GM23338 (cell line): Measurements from ENCODE around the gene OXER1. TPM values are rescaled to one million over a fixed set of nuclear protein-coding genes. Genes with fewer than 3 reads are reported as not detected.

Experiments used
- ATAC-seq: fragments of 200-7000 bp; cut with Tn5 transposase; 3 replicates; pipeline ENCODE4 v1.9.1; 2020
- DNase-seq: peaks from one replicate; pipeline ENCODE4 v3.0.0-alpha.2; 2015; ENCODE audit warnings: low spot score
- H2AFZ ChIP-seq: fragments of 200-600 bp; sonication (generic); 2 replicates; pipeline ENCODE4 v1.8.0; 2016; ENCODE audit warnings: antibody characterized with exemption, mild to moderate bottlenecking, moderate library complexity
- H3F3A ChIP-seq: fragments of 200-600 bp; sonication (generic); replicated peaks from 2 replicates; pipeline ENCODE4 v1.8.0; 2017; ENCODE audit warnings: antibody characterized with exemption, mixed run types, low read depth
- H3K27ac ChIP-seq: fragments of 200-600 bp; sonication (generic); 2 replicates; pipeline ENCODE4 v1.6.1; 2016; ENCODE audit warnings: low read depth
- H3K27me3 ChIP-seq: fragments of 200-600 bp; sonication (generic); 2 replicates; pipeline ENCODE4 v1.8.0; 2016; ENCODE audit warnings: mild to moderate bottlenecking, mixed run types, moderate library complexity; ENCODE audit not compliant: insufficient read depth
- H3K36me3 ChIP-seq: fragments of 200-600 bp; sonication (generic); 2 replicates; pipeline ENCODE4 v1.8.0; 2016; ENCODE audit warnings: mild to moderate bottlenecking; ENCODE audit not compliant: insufficient read depth
- H3K4me1 ChIP-seq: fragments of 200-600 bp; sonication (generic); 2 replicates; pipeline ENCODE4 v1.8.0; 2016; ENCODE audit warnings: mild to moderate bottlenecking, moderate library complexity; ENCODE audit not compliant: insufficient read depth
- H3K4me2 ChIP-seq: fragments of 200-600 bp; sonication (generic); 2 replicates; pipeline ENCODE4 v1.7.1; 2017; ENCODE audit warnings: mixed run types
- H3K4me3 ChIP-seq: fragments of 200-600 bp; sonication (generic); 2 replicates; pipeline ENCODE4 v1.6.1; 2016; ENCODE audit warnings: mixed run types
- H3K79me2 ChIP-seq: fragments of 200-600 bp; sonication (generic); replicated peaks from 2 replicates; pipeline ENCODE4 v1.8.0; 2017; ENCODE audit warnings: mild to moderate bottlenecking; ENCODE audit not compliant: insufficient read depth
- H3K9me2 ChIP-seq: fragments of 200-600 bp; sonication (generic); 2 replicates; pipeline ENCODE4 v1.8.0; 2017; ENCODE audit not compliant: insufficient read depth
- H4K20me1 ChIP-seq: fragments of 200-600 bp; sonication (generic); replicated peaks from 2 replicates; pipeline ENCODE4 v1.8.0; 2017; ENCODE audit warnings: mild to moderate bottlenecking; ENCODE audit not compliant: insufficient read depth
- H3K27ac Mint-ChIP-seq: 2 replicates; pipeline ENCODE4 v1.8.0; 2020; ENCODE audit warnings: inconsistent platforms, mild to moderate bottlenecking, moderate library complexity, mixed read lengths
- H3K27me3 Mint-ChIP-seq: 3 replicates; pipeline ENCODE4 v1.8.0; 2022; ENCODE audit warnings: low read depth, mild to moderate bottlenecking, moderate library complexity, mixed read lengths, inconsistent platforms; ENCODE audit not compliant: insufficient read depth, poor library complexity
- H3K36me3 Mint-ChIP-seq: 3 replicates; pipeline ENCODE4 v1.8.0; 2021; ENCODE audit warnings: low read depth, mild to moderate bottlenecking, inconsistent platforms, moderate library complexity, mixed read lengths
- H3K4me1 Mint-ChIP-seq: 3 replicates; pipeline ENCODE4 v1.8.0; 2020; ENCODE audit warnings: mild to moderate bottlenecking, inconsistent platforms, mixed read lengths
- H3K4me3 Mint-ChIP-seq: 3 replicates; pipeline ENCODE4 v1.8.0; 2021; ENCODE audit warnings: moderate library complexity, mild to moderate bottlenecking, inconsistent platforms, mixed read lengths
- H3K9me3 Mint-ChIP-seq: 3 replicates; pipeline ENCODE4 v1.8.0; 2020; ENCODE audit warnings: moderate library complexity, mild to moderate bottlenecking, inconsistent platforms, mixed read lengths
- CREB1 ChIP-seq: fragments of 250-450 bp; sonication (Bioruptor Pico); IDR thresholded peaks from 2 replicates; pipeline ENCODE4 v1.5.0; 2020; ENCODE audit warnings: low read depth, mild to moderate bottlenecking, moderate library complexity
- CTCF ChIP-seq, 2 experiments: fragments of 200-600 bp in 1 of 2; sonication (generic) in 1 of 2; conservative IDR thresholded peaks; 2 replicates each; pipeline versions ENCODE4 v1.5.1 to v1.6.1; 2016 to 2017; ENCODE audit warnings: antibody characterized with exemption in 2 of 2, low read depth in 2 of 2, mild to moderate bottlenecking in 2 of 2, moderate library complexity in 1 of 2
- ETS1 ChIP-seq: IDR thresholded peaks from 2 replicates; pipeline ENCODE4 v1.6.1; 2016; ENCODE audit warnings: antibody characterized with exemption
- EZH2 ChIP-seq: fragments of 200-600 bp; sonication (generic); IDR thresholded peaks from one replicate; pipeline ENCODE4 v1.8.0; 2017; ENCODE audit warnings: antibody characterized with exemption, mild to moderate bottlenecking, low read depth; ENCODE audit not compliant: unreplicated experiment
- EZH2phosphoT487 ChIP-seq: fragments of 200-600 bp; sonication (generic); IDR thresholded peaks from one replicate; pipeline ENCODE4 v1.8.1; 2018; ENCODE audit warnings: antibody characterized with exemption; ENCODE audit not compliant: unreplicated experiment
- JUNB ChIP-seq: IDR thresholded peaks from one replicate; pipeline ENCODE4 v1.6.1; 2016; ENCODE audit warnings: antibody characterized with exemption; ENCODE audit not compliant: unreplicated experiment
- NANOG ChIP-seq: IDR thresholded peaks from 2 replicates; pipeline ENCODE4 v1.6.1; 2016; ENCODE audit warnings: antibody characterized with exemption, borderline replicate concordance
- POLR2AphosphoS5 ChIP-seq: IDR thresholded peaks from 2 replicates; pipeline ENCODE4 v1.6.1; 2016; ENCODE audit warnings: antibody characterized with exemption, low read depth
- REST ChIP-seq: IDR thresholded peaks from one replicate; pipeline ENCODE4 v1.6.1; 2018; ENCODE audit warnings: antibody characterized with exemption; ENCODE audit not compliant: unreplicated experiment
- STAT1 ChIP-seq: IDR thresholded peaks from one replicate; pipeline ENCODE4 v1.6.1; 2016; ENCODE audit warnings: antibody characterized with exemption; ENCODE audit not compliant: unreplicated experiment
- ZNF114 ChIP-seq: fragments of 250-450 bp; sonication (Bioruptor Pico); IDR thresholded peaks from 2 replicates; pipeline ENCODE4 v1.5.0; 2020; ENCODE audit warnings: mild to moderate bottlenecking, moderate library complexity
- ZNF331 ChIP-seq: fragments of 250-450 bp; sonication (Bioruptor Pico); IDR thresholded peaks from 2 replicates; pipeline ENCODE4 v1.5.0; 2020; ENCODE audit warnings: low read depth, mild to moderate bottlenecking, moderate library complexity
- ZNF462 ChIP-seq: fragments of 250-450 bp; sonication (Bioruptor Pico); IDR thresholded peaks from 2 replicates; pipeline ENCODE4 v1.5.0; 2020; ENCODE audit warnings: mild to moderate bottlenecking, moderate library complexity
- polyA plus RNA-seq: library from polyadenylated mRNA; unstranded; fragments of >200 nt; fragmentation: Nextera tagmentation; extraction: Ambion mirVana; gene quantifications from 2 replicates; pipeline ENCODE4 v1.2.1, GENCODE V29; 2016
- total RNA-seq: library from RNA; depleted of rRNA; stranded (reverse); fragments of >200 nt; shearing (Covaris generic); gene quantifications from 2 replicates; pipeline ENCODE4 v1.2.3, GENCODE V29; 2014

OXER1 gene
- total and polyA plus RNA-seq, 2 experiments from 2014 or later: 0.69 to 1.5 TPM

GRCh38 chr2:42726680-42727079, 37.3 kb downstream of the OXER1 start:
- no peaks in the 10 kb centered on the region for H4K20me1 ChIP-seq
- no peaks in the 10 kb centered on the region for H3F3A ChIP-seq
- peaks cover 14% of the 10 kb centered on the region for H3K4me1 Mint-ChIP-seq
- no peak for DNase-seq
- no peak for ATAC-seq
- no peak overlapping the region for H3K4me3 ChIP-seq
- no peaks in the 10 kb centered on the region for H3K27me3 ChIP-seq
- peaks cover 17% of the 10 kb centered on the region; the same call in 1 of the 2 replicates for H3K4me1 ChIP-seq
- no peak overlapping the region for H3K27ac Mint-ChIP-seq
- no peaks in the 10 kb centered on the region; the same call in 1 of the 2 replicates for H3K9me2 ChIP-seq
- H3K36me3 Mint-ChIP-seq: peaks cover 19% of the 10 kb centered on the region
- no peak overlapping the region for H3K4me2 ChIP-seq
- no peaks in the 10 kb centered on the region for H3K27me3 Mint-ChIP-seq
- no peak overlapping the region for H3K27ac ChIP-seq
- TF ChIP-seq ETS1 (no peak), ZNF331 (CRISPR knock-in tag) (no peak), REST (no peak), STAT1 (no peak), ZNF114 (CRISPR knock-in tag) (no peak), CREB1 (CRISPR knock-in tag) (no peak), JUNB (no peak), NANOG (no peak), CTCF (conservative IDR thresholded peaks at IDR 0.05; ENCODE audit: low read depth in 2 of 2) (no peak), EZH2phosphoT487 (no peak), ZNF462 (CRISPR knock-in tag) (no peak), EZH2 (no peak), POLR2AphosphoS5 (no peak)
- no peak overlapping the region for H3K4me3 Mint-ChIP-seq
- H3K9me3 Mint-ChIP-seq: peaks cover 13% of the 10 kb centered on the region
- H2AFZ ChIP-seq: no peak overlapping the region
- no peaks in the 10 kb centered on the region for H3K79me2 ChIP-seq
- no peaks in the 10 kb centered on the region; the same call in 1 of the 2 replicates for H3K36me3 ChIP-seq
